WTC11 (cell line): ENCODE measurements around the gene GALNT16. TPM values are rescaled to one million over a fixed set of nuclear protein-coding genes. Genes with fewer than 3 reads are reported as not detected.
A peak's percentile ranks its signal among the peaks of the same experiment; 100 is the strongest.

Experiments used
- ATAC-seq: fragments of 200-7000 bp; cut with Tn5 transposase; 2 replicates; pipeline ENCODE4 v1.10.0; 2021; ENCODE audit warnings: mild to moderate bottlenecking, moderate library complexity
- CTCF ChIA-PET: fragments of 300-600 bp; sonication (Branson Sonifier 250); formaldehyde crosslinking; loops from one replicate; lab custom pipeline; 2021; ENCODE audit warnings: antibody characterized with exemption; lab: Charles Lee
- POLR2A ChIA-PET: fragments of 350-600 bp; sonication (Branson Sonifier 250); formaldehyde crosslinking; loops from one replicate; lab custom pipeline; 2021; ENCODE audit warnings: antibody characterized with exemption; lab: Charles Lee
- DNase-seq: peaks from one replicate; pipeline ENCODE4 v3.0.0; 2021; ENCODE audit warnings: low spot score
- H3K27ac Mint-ChIP-seq: 2 replicates; pipeline ENCODE4 v1.8.0; 2021; ENCODE audit warnings: mixed read lengths
- H3K27me3 Mint-ChIP-seq: 2 replicates; pipeline ENCODE4 v1.8.0; 2021; ENCODE audit warnings: low read depth, mild to moderate bottlenecking, moderate library complexity, mixed read lengths
- H3K36me3 Mint-ChIP-seq: 2 replicates; pipeline ENCODE4 v1.8.0; 2021; ENCODE audit warnings: mixed read lengths
- H3K4me1 Mint-ChIP-seq: 2 replicates; pipeline ENCODE4 v1.8.0; 2022; ENCODE audit warnings: mixed read lengths
- H3K4me3 Mint-ChIP-seq: 2 replicates; pipeline ENCODE4 v1.8.0; 2021; ENCODE audit warnings: mild to moderate bottlenecking, moderate library complexity, mixed read lengths
- H3K9me3 Mint-ChIP-seq: 2 replicates; pipeline ENCODE4 v1.8.0; 2021; ENCODE audit warnings: mixed read lengths
- ARID4B ChIP-seq: sonication (generic); formaldehyde crosslinking; IDR thresholded peaks from 2 replicates; pipeline ENCODE4 v1.8.0; 2023; ENCODE audit warnings: missing genetic modification reagents, mild to moderate bottlenecking, borderline replicate concordance
- ATF6 ChIP-seq: sonication (generic); formaldehyde crosslinking; IDR thresholded peaks from 2 replicates; pipeline ENCODE4 v1.8.1; 2023; ENCODE audit warnings: mild to moderate bottlenecking, missing genetic modification reagents
- E2F1 ChIP-seq: sonication (generic); formaldehyde crosslinking; IDR thresholded peaks from 2 replicates; pipeline ENCODE4 v1.8.0; 2022; ENCODE audit warnings: mild to moderate bottlenecking, missing genetic modification reagents
- HMGXB4 ChIP-seq: sonication (generic); formaldehyde crosslinking; IDR thresholded peaks from 2 replicates; pipeline ENCODE4 v1.8.1; 2023; ENCODE audit warnings: mild to moderate bottlenecking, moderate library complexity, missing genetic modification reagents
- JAZF1 ChIP-seq: fragments of 250-450 bp; sonication (Bioruptor Pico); IDR thresholded peaks from 2 replicates; pipeline ENCODE4 v1.9.0; 2021; ENCODE audit warnings: moderate library complexity, mild to moderate bottlenecking, inconsistent platforms
- NR2C2 ChIP-seq: sonication (generic); formaldehyde crosslinking; IDR thresholded peaks from 2 replicates; pipeline ENCODE4 v1.8.0; 2022; ENCODE audit warnings: mild to moderate bottlenecking, missing genetic modification reagents
- RORB ChIP-seq: fragments of 250-450 bp; sonication (Bioruptor Pico); IDR thresholded peaks from 2 replicates; pipeline ENCODE4 v1.9.0; 2021; ENCODE audit warnings: mild to moderate bottlenecking
- STAT6 ChIP-seq: sonication (generic); formaldehyde crosslinking; conservative IDR thresholded peaks from 2 replicates; pipeline ENCODE4 v1.8.1; 2023; ENCODE audit warnings: mild to moderate bottlenecking, low read depth, missing genetic modification reagents, moderate library complexity
- ZNF416 ChIP-seq: fragments of 250-450 bp; sonication (Bioruptor Pico); IDR thresholded peaks from 2 replicates; pipeline ENCODE4 v1.9.0; 2021; ENCODE audit warnings: mild to moderate bottlenecking, inconsistent platforms
- total RNA-seq: library from RNA; stranded (reverse); gene quantifications from 3 replicates; pipeline ENCODE4 v1.2.3, GENCODE V29; 2021

Gene GALNT16
- total RNA-seq, 1 experiment from 2014 or later: 4.5 TPM

GRCh38 chr14:69320581-69321365, 60.8 kb downstream of the GALNT16 start:
- Mint-ChIP-seq H3K9me3 (peaks cover 3% of the 10 kb centered on the region), H3K27ac (no peak overlapping the region), H3K4me1 (peaks cover 16% of the 10 kb centered on the region), H3K4me3 (no peak overlapping the region), H3K36me3 (no peaks in the 10 kb centered on the region), H3K27me3 (no peaks in the 10 kb centered on the region)
- DNase-seq: peak; percentile 3
- POLR2A ChIA-PET: no interaction called here
- CTCF ChIA-PET: interaction anchor here (0.8 to 1.7 kb wide), 2 partner anchors 26 to 33 kb away, joined by 3 to 5 read pairs; no protein-coding TSS in a partner anchor
- no peak for ATAC-seq
- TF ChIP-seq ARID4B (CRISPR knock-in tag) (no peak), STAT6 (no peak), ZNF416 (CRISPR knock-in tag) (no peak), JAZF1 (no peak), RORB (CRISPR knock-in tag) (no peak)

- H3K9me3 Mint-ChIP-seq: no peaks in the 10 kb centered on the region
- H3K27me3 Mint-ChIP-seq: no peaks in the 10 kb centered on the region
- ChIA-PET POLR2A (no interaction called here), CTCF (interaction anchor here (1.5 to 3.3 kb wide), 4 partner anchors 25 to 192 kb away, joined by 4 to 17 read pairs (median 6); no protein-coding TSS in a partner anchor)
- DNase-seq (peak; percentile 8), ATAC-seq (no peak)
- H3K27ac Mint-ChIP-seq: no peak overlapping the region
- no peaks in the 10 kb centered on the region for H3K36me3 Mint-ChIP-seq
- TF ChIP-seq HMGXB4 (CRISPR knock-in tag): no peak
- TF ChIP-seq, all 79 proteins: peak for 0
- Mint-ChIP-seq H3K4me3 (no peak overlapping the region), H3K4me1 (peaks cover 16% of the 10 kb centered on the region)
Observed at GRCh38 chr14:69321601-69322330, 61.8 kb downstream of the GALNT16 start.

GRCh38 chr14:69323266-69323998, 63.5 kb downstream of the GALNT16 start:
- Mint-ChIP-seq H3K9me3 (no peaks in the 10 kb centered on the region), H3K4me1 (peaks cover 9% of the 10 kb centered on the region), H3K4me3 (no peak overlapping the region), H3K27ac (peak overlapping the region; percentile 69; the same call in 1 of the 2 replicates), H3K36me3 (no peaks in the 10 kb centered on the region), H3K27me3 (no peaks in the 10 kb centered on the region)
- ChIA-PET POLR2A (interaction anchor here (0.9 kb wide), 1 partner anchor 33 kb away, joined by 6 read pairs; no protein-coding TSS in a partner anchor), CTCF (interaction anchor here (0.7 to 3.3 kb wide), 4 partner anchors 23 to 194 kb away, joined by 4 to 17 read pairs (median 6); no protein-coding TSS in a partner anchor)
- TF ChIP-seq E2F1 (CRISPR knock-in tag) (no peak), NR2C2 (CRISPR knock-in tag) (no peak), ATF6 (CRISPR knock-in tag) (no peak)
- ATAC-seq (peak; percentile 14; the same call in 1 of the 2 replicates), DNase-seq (peak; percentile 8)
